Embryonic facial prominence (tissue), 1 donor: Measurements from ENCODE around the gene CHIC1.
"Not testable (repeated sequence)": the region's sequence is repeated elsewhere in the genome, so short reads cannot be mapped to it uniquely, and the experiment has no call there.

Experiments used
- DNase-seq: peaks from one replicate; pipeline ENCODE4 v3.0.0-alpha.2; 2016; ENCODE audit errors: extremely low spot score

CHIC1 gene

DNA sequence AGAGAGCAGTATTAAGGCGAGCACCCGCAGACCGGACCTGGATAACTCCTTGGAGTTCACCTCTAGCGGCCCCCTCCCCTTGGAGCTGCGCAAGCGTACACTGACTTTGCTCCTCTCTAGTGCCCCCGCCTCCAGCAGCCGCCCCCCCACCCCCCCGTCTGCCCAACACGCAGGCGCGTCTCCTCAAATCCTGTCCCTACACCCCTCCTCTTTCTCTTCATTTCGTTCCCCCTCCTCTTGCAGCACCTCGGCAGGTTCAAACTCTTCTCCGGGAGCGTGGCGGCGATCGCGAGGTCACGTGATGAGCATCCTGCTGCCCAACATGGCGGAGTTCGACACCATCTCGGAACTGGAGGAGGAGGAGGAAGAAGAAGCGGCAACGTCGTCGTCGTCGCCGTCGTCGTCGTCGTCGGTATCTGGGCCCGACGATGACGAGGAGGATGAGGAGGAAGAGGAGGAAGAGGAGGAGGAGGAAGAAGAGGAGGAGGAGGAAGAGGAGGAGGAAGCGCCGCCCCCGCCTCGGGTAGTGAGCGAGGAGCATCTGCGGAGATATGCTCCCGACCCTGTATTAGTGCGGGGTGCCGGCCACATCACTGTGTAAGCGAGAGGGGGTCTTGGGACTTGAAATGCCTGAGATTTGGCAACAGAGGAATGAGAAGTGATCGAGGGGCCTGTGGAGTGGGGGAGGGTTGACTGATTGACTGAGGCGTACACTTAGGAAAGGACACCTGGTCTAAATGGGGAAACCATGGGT is at the start of gene CHIC1:
CHIC1 (plus strand) TSS at position 214 of the 754 bp plus-strand sequence; CDS start at position 302, 88 bp downstream.
- peak; percentile 58 for DNase-seq

- not testable (repeated sequence) for DNase-seq
These were observed 40.2 kb upstream of the CHIC1 start for GRCh38 chrX:73522823-73523222.

- DNase-seq: no peak
These were observed 38.1 kb upstream of the CHIC1 start for GRCh38 chrX:73524906-73525305.

DNA sequence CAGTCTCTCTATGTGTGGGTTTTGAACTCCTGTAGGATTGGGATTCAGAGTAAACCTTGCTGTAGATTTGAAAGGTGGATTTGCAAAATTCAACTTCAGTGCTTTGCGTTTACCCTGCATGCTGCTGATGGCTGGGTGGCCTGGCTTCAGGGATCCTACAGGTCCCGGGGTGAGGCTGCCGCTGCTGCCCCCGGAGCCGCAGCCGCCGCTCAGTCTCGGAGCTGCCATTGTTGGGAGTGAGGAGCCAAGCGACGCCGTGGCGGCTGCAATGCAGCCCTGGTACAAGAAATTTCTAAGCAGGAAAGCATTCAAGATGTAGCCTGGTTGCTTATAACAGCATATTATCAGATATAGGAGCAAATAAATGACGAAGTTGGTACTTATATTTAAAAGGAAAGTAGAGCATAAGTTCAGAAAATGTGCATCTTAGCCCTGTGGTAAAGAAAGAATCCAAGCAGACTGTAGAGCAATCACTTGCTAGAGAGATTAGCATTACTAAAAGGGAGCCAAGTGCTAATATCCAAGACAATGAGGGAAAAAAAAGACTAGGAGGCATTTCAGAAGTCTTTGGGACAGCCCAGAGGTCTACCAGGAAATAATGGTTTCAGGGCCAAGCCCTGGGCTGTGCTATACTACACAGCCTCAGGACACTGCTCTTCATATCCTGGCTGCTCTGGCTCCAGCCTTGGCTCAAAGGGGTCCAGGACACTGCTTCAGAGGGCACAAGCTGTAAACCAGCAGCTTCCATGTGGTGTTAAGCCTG is 36.9 kb upstream of the CHIC1 start:
- no peak for DNase-seq

- not testable (repeated sequence) for DNase-seq
These were observed 31.3 kb upstream of the CHIC1 start for GRCh38 chrX:73531655-73532054.

- no peak for DNase-seq
These were observed 6.8 kb upstream of the CHIC1 start for GRCh38 chrX:73556159-73556558.

GRCh38 chrX:73561801-73562200 is 1.2 kb upstream of the CHIC1 start:
- no peak for DNase-seq

DNA sequence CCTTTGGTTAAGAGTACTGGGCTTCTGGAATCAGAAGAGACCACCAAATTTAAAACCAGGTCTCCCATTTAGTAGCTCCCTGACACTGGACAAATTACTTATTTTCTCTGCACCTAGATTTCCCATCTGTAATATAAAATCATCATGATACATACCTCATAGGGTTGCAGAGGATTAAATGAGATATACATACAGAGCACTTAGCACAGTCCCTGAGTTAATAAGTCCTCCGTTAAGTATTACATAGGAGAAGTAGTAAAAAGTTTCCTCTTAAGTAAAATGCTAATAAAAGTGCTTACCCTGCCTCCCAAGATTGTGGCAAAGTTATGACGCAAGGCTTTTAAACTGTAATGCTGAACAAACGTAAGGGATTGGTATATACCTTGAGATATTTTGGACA is 539 bp upstream of the CHIC1 start:
- DNase-seq: no peak

GRCh38 chrX:73563738-73564068 is 706 bp downstream of the CHIC1 start:
- DNase-seq: no peak

GRCh38 chrX:73577361-73577760 is 14.4 kb downstream of the CHIC1 start:
- no peak for DNase-seq

GRCh38 chrX:73581002-73581628 is 18.1 kb downstream of the CHIC1 start:
- DNase-seq: no peak

DNA sequence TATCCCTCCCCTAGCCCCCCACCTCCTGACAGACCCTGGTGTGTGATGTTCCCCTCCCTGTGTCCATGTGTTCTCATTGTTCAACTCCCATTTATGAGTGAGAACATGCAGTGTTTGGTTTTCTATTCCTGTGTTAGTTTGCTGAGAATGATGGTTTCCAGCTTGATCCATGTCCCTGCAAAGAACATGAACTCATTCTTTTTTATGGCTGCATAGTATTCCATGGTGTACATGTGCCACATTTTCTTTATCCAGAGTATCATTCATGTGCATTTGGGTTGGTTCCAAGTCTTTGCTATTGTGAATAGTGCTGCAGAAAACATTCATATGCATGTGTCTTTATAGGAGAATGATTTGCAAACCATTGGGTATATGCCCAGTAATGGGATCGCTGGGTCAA is 34.8 kb downstream of the CHIC1 start:
- DNase-seq: not testable (repeated sequence)

DNA sequence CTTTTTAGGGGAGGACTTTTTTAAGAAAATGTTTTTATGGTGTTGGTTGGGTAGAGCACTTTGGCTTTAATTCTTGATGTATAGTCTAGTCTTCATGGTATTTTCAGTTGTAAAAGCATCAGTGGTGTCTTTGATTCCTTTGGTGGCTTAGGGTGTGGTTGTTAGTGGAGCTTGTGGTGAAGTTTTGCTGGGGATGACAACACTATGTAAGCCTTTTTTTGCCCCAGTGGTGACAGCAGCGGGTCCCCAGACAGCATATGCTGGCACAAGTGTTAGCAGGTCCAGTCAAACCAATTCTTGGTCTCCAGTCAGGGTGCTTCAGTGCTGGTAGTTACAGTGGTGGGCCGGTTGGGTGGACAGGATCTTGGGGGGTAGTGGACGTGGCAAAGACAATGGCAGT is 52.0 kb downstream of the CHIC1 start:
- DNase-seq: no peak

GRCh38 chrX:73641669-73642068 is 78.7 kb downstream of the CHIC1 start:
- DNase-seq: not testable (repeated sequence)

DNA sequence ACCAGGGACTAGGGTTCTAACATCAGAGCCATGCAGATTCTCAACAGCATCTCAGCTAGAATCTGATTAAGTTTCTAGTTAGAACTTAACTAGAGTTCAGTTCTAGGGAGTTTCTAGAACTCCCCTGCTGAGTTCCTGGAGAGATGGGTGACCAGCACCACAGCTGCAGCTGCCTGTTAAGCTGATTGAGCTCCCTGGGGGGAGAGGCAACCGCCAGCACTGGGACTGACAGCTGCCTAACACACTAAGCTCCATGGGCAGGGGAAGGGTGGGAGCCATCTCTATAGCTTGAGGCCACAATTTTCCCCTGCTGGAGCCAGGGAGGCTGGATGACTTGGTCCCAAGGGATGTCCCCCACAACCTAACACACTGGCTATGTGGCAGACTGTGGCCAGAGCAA is 84.2 kb downstream of the CHIC1 start:
- no peak for DNase-seq

GRCh38 chrX:73647632-73648322 is 84.8 kb downstream of the CHIC1 start:
- no peak for DNase-seq

GRCh38 chrX:73661322-73661721 is 98.3 kb downstream of the CHIC1 start:
- DNase-seq: not testable (repeated sequence)

DNA sequence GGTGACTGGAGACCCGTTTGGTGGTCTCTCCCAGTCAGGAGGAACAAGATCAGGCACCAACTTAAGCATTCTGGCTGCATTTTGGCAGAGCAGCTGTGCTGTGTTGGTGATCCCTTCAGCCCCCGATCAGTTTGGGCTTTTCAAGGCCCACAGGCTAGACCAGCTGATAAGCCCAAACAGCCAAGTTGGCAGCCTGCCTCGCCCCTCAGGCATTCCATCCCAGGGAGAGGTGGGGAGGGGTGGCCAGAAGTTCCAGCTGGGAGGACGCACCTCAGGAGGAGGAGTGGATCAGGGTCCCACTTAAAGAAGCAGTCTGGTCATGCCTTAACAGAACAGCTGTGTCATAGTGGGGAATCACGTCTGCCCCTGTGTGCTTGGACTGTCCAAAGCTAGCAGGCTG is 105.8 kb downstream of the CHIC1 start:
- DNase-seq: no peak

- no peak for DNase-seq
These were observed 118.4 kb downstream of the CHIC1 start for GRCh38 chrX:73681408-73681807.

GRCh38 chrX:73683236-73683859 is 120.4 kb downstream of the CHIC1 start:
- DNase-seq: no peak

- not testable (repeated sequence) for DNase-seq
These were observed 144.0 kb downstream of the CHIC1 start for GRCh38 chrX:73707014-73707413.

GRCh38 chrX:73728602-73729001 is 165.6 kb downstream of the CHIC1 start:
- no peak for DNase-seq
